ENCODE results near the gene IL6ST.

The IL6ST gene

DNA sequence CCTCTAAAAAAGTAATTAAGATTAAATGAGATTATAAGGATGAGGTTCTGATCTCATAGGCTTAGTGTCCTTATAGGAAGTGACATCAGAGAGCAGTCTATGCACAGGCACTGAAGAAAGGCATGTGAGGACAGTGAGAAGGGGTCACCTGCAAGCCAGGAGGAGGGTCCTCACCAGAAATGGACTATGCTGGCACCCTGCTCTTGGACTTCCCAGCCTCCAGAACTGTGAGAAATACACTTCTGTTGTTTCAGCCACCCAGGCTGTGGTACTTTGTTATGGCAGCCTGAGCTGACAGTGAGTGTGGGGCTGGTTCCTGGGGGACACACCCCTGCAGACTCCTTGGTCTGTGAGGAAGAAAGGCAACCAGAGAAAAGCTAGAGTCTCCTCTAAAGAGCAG, 34.7 kb upstream of the IL6ST start:
- H3K4me1 ChIP-seq (ENCODE audit: low read length), result peaks cover 31% of the 10 kb centered on the region
- H3K36me3 ChIP-seq (replicated peaks; ENCODE audit: low read depth, low read length), result no peaks in the 10 kb centered on the region
- no peak overlapping the region for H3K27ac ChIP-seq (ENCODE audit: low read length)
- no peak overlapping the region for H3K9ac ChIP-seq (ENCODE audit: low read length)
- H3K4me3 ChIP-seq (ENCODE audit: low read length), result no peak overlapping the region
- H3K79me2 ChIP-seq (ENCODE audit: low read length), result no peaks in the 10 kb centered on the region
- H3K27me3 ChIP-seq (ENCODE audit: low read depth, low read length), result peaks cover 32% of the 10 kb centered on the region
- no peaks in the 10 kb centered on the region for H3K9me3 ChIP-seq (ENCODE audit: insufficient read depth, low read length)
- no peak overlapping the region for H3K4me2 ChIP-seq (ENCODE audit: low read length)
- TF ChIP-seq, protein P1, sequence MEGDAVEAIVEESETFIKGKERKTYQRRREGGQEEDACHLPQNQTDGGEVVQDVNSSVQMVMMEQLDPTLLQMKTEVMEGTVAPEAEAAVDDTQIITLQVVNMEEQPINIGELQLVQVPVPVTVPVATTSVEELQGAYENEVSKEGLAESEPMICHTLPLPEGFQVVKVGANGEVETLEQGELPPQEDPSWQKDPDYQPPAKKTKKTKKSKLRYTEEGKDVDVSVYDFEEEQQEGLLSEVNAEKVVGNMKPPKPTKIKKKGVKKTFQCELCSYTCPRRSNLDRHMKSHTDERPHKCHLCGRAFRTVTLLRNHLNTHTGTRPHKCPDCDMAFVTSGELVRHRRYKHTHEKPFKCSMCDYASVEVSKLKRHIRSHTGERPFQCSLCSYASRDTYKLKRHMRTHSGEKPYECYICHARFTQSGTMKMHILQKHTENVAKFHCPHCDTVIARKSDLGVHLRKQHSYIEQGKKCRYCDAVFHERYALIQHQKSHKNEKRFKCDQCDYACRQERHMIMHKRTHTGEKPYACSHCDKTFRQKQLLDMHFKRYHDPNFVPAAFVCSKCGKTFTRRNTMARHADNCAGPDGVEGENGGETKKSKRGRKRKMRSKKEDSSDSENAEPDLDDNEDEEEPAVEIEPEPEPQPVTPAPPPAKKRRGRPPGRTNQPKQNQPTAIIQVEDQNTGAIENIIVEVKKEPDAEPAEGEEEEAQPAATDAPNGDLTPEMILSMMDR (IDR thresholded peaks at IDR 0.05; ENCODE audit: low read depth, low read length), result no peak
- TF ChIP-seq EZH2phosphoT487 (IDR thresholded peaks at IDR 0.05; ENCODE audit: low read depth), result no peak
- peaks cover 4% of the 10 kb centered on the region; the same call in 1 of the 2 replicates for H4K20me1 ChIP-seq (ENCODE audit: insufficient read depth, low read length)
- H2AFZ ChIP-seq (ENCODE audit: low read depth, low read length), result no peak overlapping the region

GRCh38 chr5:56028708-56029107, 33.9 kb upstream of the IL6ST start:
- Histone ChIP-seq H3K27me3 (ENCODE audit: low read depth, low read length) (peaks cover 39% of the 10 kb centered on the region), H3K4me2 (ENCODE audit: low read length) (no peak overlapping the region), H3K4me3 (ENCODE audit: low read length) (no peak overlapping the region), H2AFZ (ENCODE audit: low read depth, low read length) (no peak overlapping the region), H3K9ac (ENCODE audit: low read length) (no peak overlapping the region), H3K9me3 (ENCODE audit: insufficient read depth, low read length) (no peaks in the 10 kb centered on the region), H3K4me1 (ENCODE audit: low read length) (peaks cover 32% of the 10 kb centered on the region), H3K36me3 (replicated peaks; ENCODE audit: low read depth, low read length) (no peaks in the 10 kb centered on the region), H4K20me1 (ENCODE audit: insufficient read depth, low read length) (peaks cover 4% of the 10 kb centered on the region; the same call in 1 of the 2 replicates), H3K27ac (ENCODE audit: low read length) (no peak overlapping the region), H3K79me2 (ENCODE audit: low read length) (no peaks in the 10 kb centered on the region)
- TF ChIP-seq, protein P1 (IDR thresholded peaks at IDR 0.05; ENCODE audit: low read depth, low read length), result no peak
- no peak for TF ChIP-seq EZH2phosphoT487 (IDR thresholded peaks at IDR 0.05; ENCODE audit: low read depth)

- H3K4me2 ChIP-seq (ENCODE audit: low read length), result peak overlapping the region; percentile 67
- no peak overlapping the region; the same call in 1 of the 2 replicates for H3K4me3 ChIP-seq (ENCODE audit: low read length)
- no peak overlapping the region for H3K9ac ChIP-seq (ENCODE audit: low read length)
- H3K27me3 ChIP-seq (ENCODE audit: low read depth, low read length), result peaks cover 51% of the 10 kb centered on the region
- no peaks in the 10 kb centered on the region for H3K36me3 ChIP-seq (replicated peaks; ENCODE audit: low read depth, low read length)
- H3K79me2 ChIP-seq (ENCODE audit: low read length), result no peaks in the 10 kb centered on the region
- H3K4me1 ChIP-seq (ENCODE audit: low read length), result peaks cover 32% of the 10 kb centered on the region
- peak; percentile 99 for TF ChIP-seq EZH2phosphoT487 (IDR thresholded peaks at IDR 0.05; ENCODE audit: low read depth)
- TF ChIP-seq, protein P1 (IDR thresholded peaks at IDR 0.05; ENCODE audit: low read depth, low read length), result no peak
- no peak overlapping the region for H3K27ac ChIP-seq (ENCODE audit: low read length)
- peaks cover 4% of the 10 kb centered on the region; the same call in 1 of the 2 replicates for H4K20me1 ChIP-seq (ENCODE audit: insufficient read depth, low read length)
- no peaks in the 10 kb centered on the region for H3K9me3 ChIP-seq (ENCODE audit: insufficient read depth, low read length)
- H2AFZ ChIP-seq (ENCODE audit: low read depth, low read length), result no peak overlapping the region
Measured at GRCh38 chr5:56026863-56027300, 32.1 kb upstream of the IL6ST start.

GRCh38 chr5:56025151-56025885, 30.6 kb upstream of the IL6ST start:
- Histone ChIP-seq H3K27ac (ENCODE audit: low read length) (no peak overlapping the region), H3K4me2 (ENCODE audit: low read length) (peak overlapping the region; percentile 29), H3K9me3 (ENCODE audit: insufficient read depth, low read length) (no peaks in the 10 kb centered on the region), H3K79me2 (ENCODE audit: low read length) (no peaks in the 10 kb centered on the region), H3K9ac (ENCODE audit: low read length) (no peak overlapping the region), H3K36me3 (replicated peaks; ENCODE audit: low read depth, low read length) (no peaks in the 10 kb centered on the region), H3K4me3 (ENCODE audit: low read length) (no peak overlapping the region; the same call in 1 of the 2 replicates), H2AFZ (ENCODE audit: low read depth, low read length) (no peak overlapping the region), H3K4me1 (ENCODE audit: low read length) (peaks cover 32% of the 10 kb centered on the region), H3K27me3 (ENCODE audit: low read depth, low read length) (peaks cover 54% of the 10 kb centered on the region), H4K20me1 (ENCODE audit: insufficient read depth, low read length) (peaks cover 4% of the 10 kb centered on the region; the same call in 1 of the 2 replicates)
- TF ChIP-seq, protein P1 (IDR thresholded peaks at IDR 0.05; ENCODE audit: low read depth, low read length), result no peak
- no peak for TF ChIP-seq EZH2phosphoT487 (IDR thresholded peaks at IDR 0.05; ENCODE audit: low read depth)
